Inferior parietal cortex (tissue), 1 donor: ENCODE data around the gene FGF6.
"Not testable (repeated sequence)": the region's sequence is repeated elsewhere in the genome, so short reads cannot be mapped to it uniquely, and the experiment has no call there.

ENCODE experiments used
- DNase-seq: peaks from one replicate; pipeline ENCODE4 v3.0.0-alpha.2; 2016; ENCODE audit errors: extremely low spot score

FGF6 gene

DNA sequence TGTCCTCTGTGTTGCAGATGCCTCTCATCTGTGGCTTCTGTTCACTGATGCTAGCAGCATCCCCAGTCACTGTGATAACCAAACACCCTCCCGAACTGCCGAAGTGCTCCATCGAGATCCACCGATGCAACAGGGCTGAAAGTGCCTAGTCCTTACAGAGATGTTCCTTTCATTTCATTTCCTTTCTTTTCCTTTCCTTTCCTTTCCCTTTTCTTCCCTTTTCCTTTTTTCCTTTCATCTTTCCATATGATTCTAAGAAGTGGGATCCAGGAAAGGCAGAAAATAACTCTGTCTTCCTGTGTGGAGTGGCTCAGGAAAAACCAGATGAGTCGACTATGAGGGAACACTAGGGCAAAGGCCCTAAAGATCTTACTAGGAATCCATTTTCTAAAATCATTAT is 26.7 kb downstream of the FGF6 start:
- DNase-seq, result no peak

DNA sequence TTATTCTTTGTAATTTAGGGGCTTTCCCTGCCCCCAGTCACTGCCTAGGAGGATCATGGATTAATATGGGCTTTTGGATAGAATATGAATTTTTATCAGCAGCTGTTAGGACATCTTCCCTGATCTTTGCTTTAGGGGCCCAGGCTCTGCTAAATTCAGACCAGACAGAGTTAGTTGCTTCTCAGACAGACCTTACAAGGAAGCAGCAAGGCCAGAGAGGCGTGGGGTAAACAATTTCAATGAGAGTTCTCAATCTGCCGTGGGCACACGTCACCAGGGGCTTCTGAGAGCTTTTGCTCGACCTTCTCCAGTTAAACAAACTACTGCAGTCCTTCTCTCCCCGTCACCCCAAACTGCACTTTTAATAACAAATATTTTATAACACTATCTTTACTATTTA is 27.7 kb downstream of the FGF6 start:
- DNase-seq, result no peak

DNA sequence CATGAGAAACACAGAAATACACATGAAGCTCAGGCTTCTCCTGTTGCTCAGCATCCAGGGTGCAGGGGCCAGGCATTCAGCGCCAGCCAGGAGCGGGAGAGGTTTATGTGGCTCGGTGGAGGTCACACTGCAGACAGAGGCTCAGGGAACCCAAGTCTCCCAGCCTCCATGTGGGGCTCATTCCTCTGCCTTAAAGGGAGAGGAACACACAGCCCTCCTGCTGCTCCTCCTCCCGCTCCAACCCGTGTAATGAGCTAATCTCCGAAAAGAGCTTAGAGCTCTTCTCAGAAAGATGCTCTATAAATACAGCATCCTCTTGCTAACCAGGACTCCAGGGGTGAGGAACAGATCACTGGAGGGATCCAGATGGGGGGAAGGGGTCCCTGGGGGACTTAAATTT is 28.2 kb downstream of the FGF6 start:
- DNase-seq, result no peak

DNA sequence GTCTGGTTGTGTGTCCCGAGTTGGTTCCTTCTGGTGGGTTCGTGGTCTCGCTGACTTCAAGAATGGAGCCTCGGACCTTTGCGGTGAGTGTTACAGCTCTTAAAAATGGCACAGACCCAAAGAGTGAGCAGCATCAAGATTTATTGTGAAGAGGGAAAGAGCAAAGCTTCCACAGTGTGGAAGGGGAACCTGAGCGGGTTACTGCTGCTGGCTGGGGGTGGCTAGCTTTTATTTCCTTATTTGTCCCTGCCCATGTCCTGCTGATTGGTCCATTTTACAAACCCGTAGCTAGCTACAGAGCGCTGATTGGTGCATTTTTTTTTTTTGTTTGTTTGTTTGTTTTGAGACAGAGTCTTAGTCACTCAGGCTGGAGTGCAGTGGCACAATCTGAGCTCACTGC is 29.3 kb downstream of the FGF6 start:
- DNase-seq, result no peak

DNA sequence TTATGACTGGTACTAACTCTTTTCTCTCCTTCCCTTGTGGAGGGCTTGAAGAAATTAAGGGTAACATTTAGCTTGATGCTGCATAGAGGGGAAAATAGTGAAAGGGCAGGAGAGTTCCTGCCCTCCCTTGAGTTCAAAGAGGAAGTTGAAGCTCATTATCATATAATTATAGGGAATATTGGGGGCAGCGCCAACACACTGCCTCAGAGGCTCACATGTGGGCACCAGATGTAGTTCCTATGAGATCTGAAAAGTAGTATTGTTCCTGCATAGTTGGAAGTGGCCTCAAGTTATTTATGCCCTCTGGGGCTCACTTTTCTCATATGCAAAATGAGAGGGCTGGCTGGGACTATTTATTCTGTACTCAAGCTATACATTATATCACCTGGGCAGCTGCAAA is 33.1 kb downstream of the FGF6 start:
- no peak for DNase-seq

DNA sequence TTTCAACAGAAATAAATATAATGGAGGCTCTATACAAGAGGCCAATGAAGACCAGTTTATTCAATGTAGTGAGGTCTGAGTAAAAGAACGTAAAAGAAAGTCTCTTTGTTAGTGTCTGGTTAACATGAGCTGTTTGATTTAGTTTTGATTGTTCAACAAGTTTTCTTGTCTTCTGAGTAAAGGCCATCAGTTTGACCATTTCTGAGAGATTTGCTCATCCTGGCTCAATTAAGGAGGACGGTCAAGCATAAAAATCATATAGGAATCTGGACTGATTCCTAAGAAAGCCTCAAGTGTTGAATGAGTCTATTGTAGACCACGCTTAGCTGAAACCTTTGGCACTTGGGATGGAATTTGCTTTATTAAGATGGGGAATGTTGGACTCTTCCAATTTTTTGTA is 33.6 kb downstream of the FGF6 start:
- DNase-seq, result no peak

DNA sequence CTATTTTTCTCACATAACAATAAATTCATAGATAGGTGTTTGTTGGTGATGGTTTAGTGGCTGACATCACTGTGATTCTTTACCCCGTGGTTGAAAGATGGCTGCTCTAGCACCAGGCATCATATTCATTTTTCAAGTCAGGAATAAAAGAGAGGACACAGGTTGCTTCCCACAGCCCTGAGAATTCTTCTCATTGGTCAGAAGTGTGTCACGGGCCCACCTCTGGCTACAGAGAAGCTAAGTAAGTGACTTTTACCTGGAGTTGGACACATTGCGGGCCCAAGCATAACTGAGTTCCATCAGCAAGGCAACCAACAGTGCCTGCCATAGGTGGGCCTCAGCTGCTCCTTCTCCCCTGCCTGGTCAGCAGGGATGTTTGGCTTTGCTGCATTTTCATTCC is 38.5 kb downstream of the FGF6 start:
- no peak for DNase-seq

DNA sequence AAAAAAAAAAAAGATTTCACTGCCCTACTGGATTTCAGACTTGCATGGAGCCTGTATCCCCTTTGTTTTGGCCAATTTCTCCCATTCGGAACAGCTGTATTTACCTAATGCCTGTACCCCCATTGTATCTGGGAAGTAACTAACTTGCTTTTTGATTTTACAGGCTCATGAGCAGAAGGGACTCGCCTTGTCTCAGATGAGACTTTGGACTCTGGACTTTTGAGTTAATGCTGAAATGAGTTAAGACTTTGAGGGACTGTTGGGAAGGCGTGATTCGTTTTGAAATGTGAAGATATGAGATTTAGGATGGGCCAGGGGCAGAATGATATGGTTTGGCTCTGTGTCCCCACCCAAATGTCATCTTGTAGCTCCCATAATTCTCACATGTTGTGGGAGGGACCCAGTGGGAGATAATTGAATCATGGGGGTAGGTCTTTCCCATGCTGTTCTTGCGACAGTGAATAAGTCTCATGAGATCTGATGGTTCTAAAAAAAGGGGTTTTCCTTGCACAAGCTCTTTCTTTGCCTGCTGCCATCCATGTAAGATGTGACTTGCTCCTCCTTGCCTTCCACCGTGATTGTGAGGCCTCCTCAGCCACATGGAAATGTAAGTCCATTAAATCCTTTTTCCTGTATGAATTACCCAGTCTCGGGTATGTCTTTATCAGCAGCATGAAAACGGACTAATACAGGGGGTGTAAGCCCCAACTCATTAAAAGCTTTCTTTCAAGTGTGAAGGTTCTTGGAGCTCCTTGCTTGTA is 40.6 kb downstream of the FGF6 start:
- DNase-seq, result not testable (repeated sequence)

DNA sequence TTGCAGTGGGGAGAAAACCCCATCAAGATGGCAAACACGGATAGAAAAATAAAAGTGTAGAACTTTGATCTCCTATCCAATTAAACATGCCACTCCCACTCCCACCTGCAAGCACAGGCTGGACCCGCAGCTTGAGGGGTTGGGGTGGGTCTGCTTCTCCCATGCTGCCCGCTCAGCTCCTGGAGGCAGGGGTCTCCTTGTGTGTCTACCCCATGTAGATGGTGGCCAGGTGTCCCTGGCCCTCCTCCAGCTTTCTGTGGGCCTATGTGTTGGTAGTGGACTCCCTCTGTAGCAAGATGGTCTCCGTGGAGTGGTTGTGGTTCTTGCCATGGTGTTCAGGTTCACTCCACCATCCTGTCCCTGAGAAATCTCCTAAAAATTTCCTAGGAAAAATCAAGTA is 42.6 kb downstream of the FGF6 start:
- no peak for DNase-seq

DNA sequence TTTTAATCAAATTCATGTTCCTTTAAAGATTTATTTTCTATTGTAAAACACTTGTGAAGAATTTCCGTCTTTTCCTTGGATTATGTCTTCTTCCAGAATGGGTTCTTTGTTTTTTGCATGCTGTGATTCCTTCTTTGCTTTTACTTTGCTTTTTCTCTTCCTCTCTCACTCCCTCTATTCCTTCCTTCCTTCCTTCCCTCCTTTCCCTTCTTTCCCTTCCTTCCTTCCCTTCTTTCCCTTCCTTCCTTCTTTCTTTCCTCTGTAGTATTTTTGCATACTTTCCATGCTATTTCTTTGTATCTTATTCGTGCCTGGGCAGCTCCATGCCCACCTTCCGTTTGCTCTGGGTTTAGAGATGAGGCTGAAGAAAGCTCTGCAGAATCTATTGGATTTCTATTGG is 44.5 kb downstream of the FGF6 start:
- DNase-seq, result no peak

DNA sequence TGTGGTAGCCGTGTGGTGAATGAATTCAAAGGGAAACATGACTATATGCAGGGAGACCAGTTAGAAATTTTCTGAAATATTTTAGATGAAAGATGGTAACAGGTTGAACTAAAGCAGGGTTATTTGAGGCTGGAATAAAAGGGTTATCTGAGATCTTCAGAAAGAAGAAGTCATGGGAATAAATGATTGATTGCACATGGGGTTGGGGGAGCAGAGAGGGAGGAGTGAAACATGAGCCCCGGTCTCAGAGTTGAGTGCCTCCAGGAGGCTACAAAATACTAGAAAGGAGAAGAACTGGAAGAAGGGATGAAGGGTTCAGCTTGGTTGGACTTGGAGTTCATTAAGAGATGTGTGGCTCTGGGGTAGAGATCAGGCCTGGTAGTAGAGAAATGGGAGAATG is 49.8 kb downstream of the FGF6 start:
- DNase-seq, result no peak

DNA sequence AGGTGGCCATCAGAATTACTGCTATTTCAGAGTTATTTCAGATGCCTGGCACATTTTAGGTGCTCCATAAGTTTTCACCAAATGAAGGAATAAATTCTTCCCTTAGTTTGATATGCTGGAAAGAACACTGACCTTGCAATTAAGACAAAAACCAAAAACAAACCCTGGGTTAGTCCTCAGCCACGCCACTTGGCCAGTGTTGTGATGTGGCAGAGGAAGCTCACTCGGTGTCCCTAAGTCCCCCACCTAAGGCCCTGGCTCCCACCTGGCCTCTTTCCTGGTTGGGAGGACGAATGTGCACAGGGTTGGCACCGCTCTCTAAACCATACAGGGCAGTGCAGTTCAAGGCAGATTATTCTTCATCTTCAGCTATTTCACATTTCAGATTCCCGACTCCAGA is 52.4 kb downstream of the FGF6 start:
- DNase-seq, result no peak

DNA sequence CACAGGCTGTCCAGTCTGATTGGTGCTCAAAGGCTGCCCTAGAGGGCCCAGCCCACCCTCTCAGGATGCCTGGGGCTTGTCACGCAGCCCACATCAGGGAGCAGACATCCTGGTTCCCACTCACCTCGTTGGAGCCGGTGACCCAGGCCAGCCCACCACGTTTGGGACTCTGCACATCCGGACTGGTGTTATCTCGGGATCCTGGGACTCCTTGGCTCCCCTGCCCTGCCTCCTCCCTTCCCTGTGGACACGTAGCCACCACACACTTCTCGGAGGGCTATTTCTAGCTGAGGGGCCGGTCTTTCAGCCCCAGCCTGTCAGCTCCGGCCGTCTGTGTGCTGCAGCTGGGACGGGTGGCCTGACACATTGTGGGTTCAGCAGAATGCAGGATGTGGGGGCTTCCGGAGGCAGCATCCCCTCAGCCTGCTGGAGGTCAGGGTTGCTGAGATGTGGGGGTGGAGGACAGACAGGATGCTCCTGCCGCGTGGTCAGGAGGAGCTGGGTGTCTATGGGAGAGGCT is 53.3 kb downstream of the FGF6 start:
- no peak for DNase-seq

DNA sequence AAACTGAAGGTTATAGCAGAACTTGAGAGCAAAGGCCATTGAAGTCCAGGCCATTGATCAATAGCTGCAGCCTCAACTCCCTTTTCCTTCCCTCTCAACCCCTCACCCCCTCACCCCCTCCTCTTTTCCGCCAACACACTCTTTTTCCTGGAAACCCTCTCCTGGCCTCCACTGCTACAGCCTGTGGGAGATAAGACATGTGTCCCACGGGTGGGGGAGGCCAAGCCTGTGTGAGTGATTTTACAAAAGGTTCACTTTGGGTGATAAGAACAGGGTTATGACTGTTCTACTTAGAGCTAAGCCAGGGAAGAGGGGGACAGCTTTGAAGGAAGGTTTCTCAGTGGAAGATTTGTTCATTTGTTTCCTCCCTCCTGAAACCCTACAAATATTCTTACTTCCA is 57.0 kb downstream of the FGF6 start:
- no peak for DNase-seq

DNA sequence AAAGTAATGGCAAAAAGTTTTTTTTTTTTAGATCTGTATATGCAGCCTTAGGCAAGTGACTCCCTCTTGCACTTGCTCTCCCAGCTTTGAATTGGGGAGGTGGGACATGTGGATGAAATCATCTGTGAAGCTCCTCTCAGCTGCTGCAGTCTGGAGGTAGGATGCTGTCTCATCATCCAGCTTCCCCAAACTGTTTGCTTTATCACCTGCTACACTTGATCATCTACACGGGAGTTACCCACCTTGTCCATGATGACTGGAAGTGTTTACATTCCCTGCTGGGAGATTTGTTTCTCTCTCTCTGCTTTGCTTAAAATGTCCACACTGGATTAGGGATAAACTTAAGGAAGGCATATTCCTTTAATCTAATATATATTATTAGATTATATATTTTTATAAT is 57.6 kb downstream of the FGF6 start:
- DNase-seq, result no peak

DNA sequence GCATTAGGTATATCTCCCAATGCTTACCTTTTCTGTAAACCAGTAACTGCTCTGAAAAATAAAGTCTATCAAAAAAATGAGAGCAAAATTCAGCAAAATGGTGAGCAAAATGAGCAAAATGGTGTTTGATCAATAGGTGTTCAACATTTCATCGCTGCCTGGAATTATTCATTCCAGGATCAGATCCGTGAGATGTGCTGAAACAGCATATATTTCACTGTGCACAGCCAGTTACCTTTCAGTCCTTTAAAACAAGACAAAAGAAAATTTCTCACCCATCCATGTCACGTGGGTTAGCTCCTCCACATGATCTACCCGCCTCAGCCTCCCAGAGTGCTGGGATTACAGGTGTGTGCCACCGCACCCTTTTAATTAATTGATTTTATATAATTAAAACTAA is 58.0 kb downstream of the FGF6 start:
- no peak for DNase-seq

DNA sequence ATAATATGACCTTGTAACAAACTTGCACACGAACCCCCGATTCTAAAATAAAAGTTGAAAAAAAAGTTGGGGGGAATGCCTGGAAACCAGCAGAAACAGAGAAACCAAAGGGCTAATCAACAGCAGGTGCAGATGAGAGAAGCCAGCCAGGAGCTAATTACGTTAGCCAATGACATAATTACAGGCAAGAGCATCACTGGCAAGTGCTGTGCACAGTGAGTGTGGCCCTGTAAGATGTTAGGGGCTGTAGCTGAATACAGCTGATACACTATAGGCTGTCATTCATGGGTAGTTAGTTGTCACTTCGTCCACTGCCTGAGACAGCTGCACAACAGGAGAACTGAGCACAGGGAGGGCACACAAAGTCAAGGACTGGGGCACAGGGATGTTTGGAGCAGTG is 58.8 kb downstream of the FGF6 start:
- DNase-seq, result no peak
